MCF 10A (cell line): ENCODE data around the gene SLFNL1. TPM values are rescaled to one million over a fixed set of nuclear protein-coding genes. Genes with fewer than 3 reads are reported as not detected.

ENCODE experiments used
- Bru-seq: library from RNA; stranded (reverse); fragments of 400-500 nt; gene quantifications from one replicate; lab custom pipeline; 2021; lab: Mats Ljungman, UMichigan
- BruChase-seq, 2 experiments: library from RNA; stranded (reverse); fragments of 400-500 nt; gene quantifications; one replicate each; lab custom pipeline; 2021; lab: Mats Ljungman, UMichigan
- BruUV-seq: library from RNA; stranded (reverse); fragments of 400-500 nt; replicated peaks from 2 replicates; lab custom pipeline; 2021; lab: Mats Ljungman, UMichigan
- CTCF ChIA-PET: fragments of 300-600 bp; sonication (Branson Sonifier 250); formaldehyde crosslinking; extraction: SDS; loops from one replicate; lab custom pipeline; 2021; ENCODE audit warnings: antibody characterized with exemption, inconsistent platforms; lab: Yijun Ruan, JAX
- POLR2A ChIA-PET: fragments of 300-600, 350-650 bp; sonication (Branson Sonifier 250); formaldehyde crosslinking; extraction: SDS; loops from one replicate; lab custom pipeline; 2020; ENCODE audit warnings: antibody characterized with exemption, inconsistent platforms; lab: Yijun Ruan, JAX
- DNase-seq: peaks from one replicate; pipeline ENCODE4 v3.0.0-alpha.2; 2018; ENCODE audit not compliant: unreplicated experiment
- H3K27ac Mint-ChIP-seq: one replicate; pipeline ENCODE4 v1.8.0; 2022; ENCODE audit warnings: mild to moderate bottlenecking, low read depth, mixed read lengths; ENCODE audit not compliant: unreplicated experiment
- H3K27me3 Mint-ChIP-seq: one replicate; pipeline ENCODE4 v1.8.0; 2022; ENCODE audit warnings: mixed read lengths; ENCODE audit not compliant: insufficient read depth, unreplicated experiment
- H3K36me3 Mint-ChIP-seq: one replicate; pipeline ENCODE4 v1.8.0; 2022; ENCODE audit warnings: mild to moderate bottlenecking, moderate library complexity, mixed read lengths; ENCODE audit not compliant: insufficient read depth, unreplicated experiment
- H3K4me1 Mint-ChIP-seq: one replicate; pipeline ENCODE4 v1.8.0; 2022; ENCODE audit warnings: mixed read lengths; ENCODE audit not compliant: insufficient read depth, unreplicated experiment
- H3K4me3 Mint-ChIP-seq: one replicate; pipeline ENCODE4 v1.8.0; 2022; ENCODE audit warnings: mild to moderate bottlenecking, moderate library complexity, mixed read lengths; ENCODE audit not compliant: unreplicated experiment
- H3K9me3 Mint-ChIP-seq: one replicate; pipeline ENCODE4 v1.8.0; 2022; ENCODE audit warnings: mixed read lengths; ENCODE audit not compliant: unreplicated experiment
- intact Hi-C: fragments of 100-400 bp; cut with micrococcal nuclease; formaldehyde crosslinking; loops from 2 replicates; pipeline ENCODE4 v1.14.1; 2022
- long read RNA-seq: library from polyadenylated mRNA; stranded (forward); transcript quantifications from one replicate; pipeline ENCODE4 v2.0.0, GENCODE V29; 2022
- total RNA-seq: library from RNA; stranded (reverse); gene quantifications from 2 replicates; pipeline ENCODE4 v1.2.3, GENCODE V29; 2022
- TF ChIP-seq, protein P1 (sequence below): fragments of 200-600 bp; IDR thresholded peaks from one replicate; pipeline ENCODE4 v1.8.0; 2022; ENCODE audit warnings: antibody characterized with exemption, mild to moderate bottlenecking; ENCODE audit not compliant: unreplicated experiment

Gene SLFNL1
- total RNA-seq: 0.28 and 0.29 TPM in 2 replicates
- percentile 38 among the genes with signal in this experiment for Bru-seq, nascent RNA
- percentile 48 among the genes with signal in this experiment for BruChase-seq, experiment 1, labeled RNA remaining after a 6-hour chase
- BruChase-seq, experiment 2, labeled RNA remaining after a 2-hour chase: percentile 47 among the genes with signal in this experiment
- long read RNA-seq, partial matches to known transcripts: 0 of 17 reads
- long read RNA-seq, other reads (novel, unspliced or antisense): 17 of 17 reads

DNA sequence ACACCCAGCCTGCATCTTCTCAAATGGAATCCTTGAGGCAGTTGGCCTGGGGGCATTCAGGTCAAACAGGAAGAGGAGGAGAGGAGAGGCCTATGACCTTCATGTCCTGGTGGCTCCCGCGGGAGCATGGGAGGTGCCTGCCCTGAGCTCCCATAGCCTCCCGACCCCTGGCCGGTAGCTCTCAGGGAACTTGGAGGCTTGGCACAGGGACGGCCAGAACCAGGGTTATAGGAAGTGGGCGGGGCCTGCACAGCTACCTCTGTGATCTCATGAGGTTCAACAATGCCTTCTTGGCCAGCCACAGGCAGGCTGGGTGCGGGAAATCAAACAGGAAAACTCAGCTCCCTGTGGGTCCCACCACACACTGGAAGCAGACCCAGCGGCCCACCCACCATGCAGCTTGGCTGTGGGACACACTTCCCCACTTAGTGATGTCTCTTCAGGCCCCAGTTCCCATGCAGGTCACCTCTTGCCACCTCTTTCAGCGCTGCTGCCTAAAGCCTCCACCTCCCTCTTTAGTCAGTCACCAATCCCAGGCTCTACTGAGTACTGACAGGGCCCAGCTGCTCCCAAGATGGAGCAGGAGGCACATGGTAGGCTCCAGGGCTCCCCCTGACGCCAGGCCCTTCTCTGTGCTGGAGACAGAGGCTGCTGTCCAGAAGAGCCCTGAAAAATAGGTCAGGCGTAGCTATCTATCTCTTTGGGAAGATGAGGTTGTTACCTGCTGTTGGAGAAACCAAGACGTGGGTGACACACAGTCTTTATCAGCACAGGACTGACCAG, at the start of gene SLFNL1:
Gene SLFNL1, minus strand, starts transcription at position 200 of the 783 bp plus-strand sequence. CDS start 1,065 bp downstream, outside the sequence.
- Mint-ChIP-seq H3K9me3 (no peaks in the 10 kb centered on the region), H3K4me1 (peaks cover 7% of the 10 kb centered on the region), H3K4me3 (no peak within 1 kb of the TSS), H3K27me3 (no peaks in the 10 kb centered on the region), H3K36me3 (peaks cover 61% of the 10 kb centered on the region), H3K27ac (peak within 1 kb of the TSS; percentile 51)
- POLR2A ChIA-PET: interaction anchor here (0.9 to 1.6 kb wide), 5 partner anchors 10 to 219 kb away, joined by 3 to 5 read pairs (median 4); no protein-coding TSS in a partner anchor
- intact Hi-C loops: loop anchor here (5.0 kb wide), 2 partner anchors 101 to 221 kb away; partner anchors contain the start of gene SCMH1
- TF ChIP-seq, protein P1, sequence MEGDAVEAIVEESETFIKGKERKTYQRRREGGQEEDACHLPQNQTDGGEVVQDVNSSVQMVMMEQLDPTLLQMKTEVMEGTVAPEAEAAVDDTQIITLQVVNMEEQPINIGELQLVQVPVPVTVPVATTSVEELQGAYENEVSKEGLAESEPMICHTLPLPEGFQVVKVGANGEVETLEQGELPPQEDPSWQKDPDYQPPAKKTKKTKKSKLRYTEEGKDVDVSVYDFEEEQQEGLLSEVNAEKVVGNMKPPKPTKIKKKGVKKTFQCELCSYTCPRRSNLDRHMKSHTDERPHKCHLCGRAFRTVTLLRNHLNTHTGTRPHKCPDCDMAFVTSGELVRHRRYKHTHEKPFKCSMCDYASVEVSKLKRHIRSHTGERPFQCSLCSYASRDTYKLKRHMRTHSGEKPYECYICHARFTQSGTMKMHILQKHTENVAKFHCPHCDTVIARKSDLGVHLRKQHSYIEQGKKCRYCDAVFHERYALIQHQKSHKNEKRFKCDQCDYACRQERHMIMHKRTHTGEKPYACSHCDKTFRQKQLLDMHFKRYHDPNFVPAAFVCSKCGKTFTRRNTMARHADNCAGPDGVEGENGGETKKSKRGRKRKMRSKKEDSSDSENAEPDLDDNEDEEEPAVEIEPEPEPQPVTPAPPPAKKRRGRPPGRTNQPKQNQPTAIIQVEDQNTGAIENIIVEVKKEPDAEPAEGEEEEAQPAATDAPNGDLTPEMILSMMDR: no peak
- no TSS peak for BruUV-seq
- DNase-seq: peak; percentile 26
- CTCF ChIA-PET: interaction anchor here (0.5 to 3.9 kb wide), 4 partner anchors 15 to 162 kb away, joined by 3 to 13 read pairs (median 4); no protein-coding TSS in a partner anchor

DNA sequence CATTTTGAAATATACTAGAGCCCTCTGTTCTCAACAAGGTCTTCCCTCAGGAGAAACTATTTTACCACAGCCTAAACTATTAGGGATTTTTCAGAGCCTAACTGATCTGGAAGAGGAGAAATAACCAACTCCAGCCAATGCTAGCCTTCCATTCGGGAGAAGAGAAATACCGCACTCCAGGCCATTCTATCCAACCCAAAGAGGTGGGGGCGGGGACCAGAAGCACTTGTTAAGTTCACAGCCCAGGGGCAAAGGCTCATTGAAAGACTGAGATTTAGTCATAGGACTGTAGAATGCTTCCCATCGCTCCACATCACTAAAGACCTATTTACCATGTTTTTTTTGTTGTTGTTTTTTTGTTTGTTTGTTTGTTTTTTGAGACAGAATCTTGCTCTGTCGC, 35.4 kb upstream of the SLFNL1 start:
- CTCF ChIA-PET: interaction anchor here (0.6 to 1.1 kb wide), 2 partner anchors 66 to 461 kb away, joined by 3 read pairs; no protein-coding TSS in a partner anchor
- Mint-ChIP-seq H3K4me3 (no peak overlapping the region), H3K36me3 (peaks cover 42% of the 10 kb centered on the region), H3K27me3 (no peaks in the 10 kb centered on the region), H3K27ac (no peak overlapping the region), H3K4me1 (no peaks in the 10 kb centered on the region), H3K9me3 (no peaks in the 10 kb centered on the region)
- no peak for DNase-seq
- no TSS peak for BruUV-seq
- intact Hi-C loops: no loop called here
- TF ChIP-seq, protein P1: no peak
- POLR2A ChIA-PET: no interaction called here

DNA sequence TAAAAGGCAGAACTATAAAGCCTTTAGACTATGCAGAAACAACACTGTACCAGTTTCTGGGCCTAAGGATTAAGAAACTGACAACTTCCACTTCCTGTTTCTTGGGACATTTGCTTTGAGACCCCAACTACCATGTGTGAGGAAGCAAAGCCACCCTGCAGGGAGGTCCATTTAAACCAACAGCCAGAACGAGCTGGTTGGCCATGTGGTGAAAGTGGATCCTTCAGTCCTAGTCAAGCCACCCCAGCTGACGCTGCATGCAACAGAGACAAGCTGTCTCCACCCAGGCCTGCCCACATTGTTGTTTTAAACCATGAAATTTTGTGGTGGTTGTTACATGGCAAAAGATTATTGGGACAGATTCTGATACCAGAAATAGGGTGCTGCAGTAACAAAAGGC, 31.8 kb upstream of the SLFNL1 start:
- intact Hi-C loops: no loop called here
- peak overlapping the region; percentile 7 for H3K27ac Mint-ChIP-seq
- no peaks in the 10 kb centered on the region for H3K9me3 Mint-ChIP-seq
- peaks cover 53% of the 10 kb centered on the region for H3K36me3 Mint-ChIP-seq
- no peaks in the 10 kb centered on the region for H3K27me3 Mint-ChIP-seq
- ChIA-PET CTCF (no interaction called here), POLR2A (no interaction called here)
- BruUV-seq: no TSS peak
- TF ChIP-seq, protein P1: no peak
- H3K4me3 Mint-ChIP-seq: no peak overlapping the region
- no peak for DNase-seq
- no peaks in the 10 kb centered on the region for H3K4me1 Mint-ChIP-seq

DNA sequence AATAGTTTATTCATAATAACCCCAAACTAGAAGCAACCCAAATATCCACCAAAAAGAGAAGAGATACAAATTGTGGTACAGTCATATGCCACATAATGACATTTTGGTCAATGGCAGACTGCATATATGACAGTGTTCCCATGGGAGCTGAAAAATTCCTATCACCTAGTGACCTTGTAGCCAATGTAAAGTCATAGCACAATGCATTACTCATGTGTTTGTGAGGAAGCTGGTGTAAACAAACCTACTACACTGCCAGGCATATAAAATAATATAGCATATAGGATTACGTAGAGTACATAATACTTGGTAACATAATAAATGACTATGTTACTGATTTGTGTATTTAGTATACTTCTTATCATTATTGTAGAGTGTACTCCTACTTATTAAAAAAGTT, 29.5 kb upstream of the SLFNL1 start:
- Mint-ChIP-seq H3K4me3 (no peak overlapping the region), H3K27ac (no peak overlapping the region), H3K9me3 (no peaks in the 10 kb centered on the region), H3K36me3 (peaks cover 64% of the 10 kb centered on the region), H3K27me3 (no peaks in the 10 kb centered on the region), H3K4me1 (peaks cover 13% of the 10 kb centered on the region)
- BruUV-seq: no TSS peak
- POLR2A ChIA-PET: interaction anchor here (0.6 to 1.2 kb wide), 3 partner anchors 10 to 95 kb away, joined by 3 to 4 read pairs (median 3); no protein-coding TSS in a partner anchor
- TF ChIP-seq, protein P1: no peak
- CTCF ChIA-PET: interaction anchor here (1.5 kb wide), 1 partner anchor 15 kb away, joined by 3 read pairs; no protein-coding TSS in a partner anchor
- intact Hi-C loops: no loop called here
- no peak for DNase-seq
